ENCODE data around the gene DENND5B.

DNA sequence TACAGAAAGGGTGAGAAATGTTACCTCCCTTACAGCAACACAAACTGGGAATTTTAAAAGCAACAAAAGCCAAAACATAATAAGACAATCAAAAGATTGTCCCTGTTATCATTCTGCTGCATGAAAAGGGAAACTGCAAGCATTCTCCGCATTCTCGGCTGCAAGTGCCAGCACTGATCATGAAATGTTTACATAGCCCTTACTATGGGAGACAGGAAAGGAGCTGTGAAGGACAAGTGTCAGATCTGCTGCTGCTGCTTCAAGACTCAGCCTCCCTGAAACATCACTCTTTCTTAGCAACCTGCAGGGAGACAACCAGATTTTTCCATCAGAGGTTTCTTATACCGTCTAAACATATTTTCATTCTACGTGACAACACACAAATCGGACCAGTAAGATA, 20.1 kb downstream of the DENND5B start:
- TF ChIP-seq, protein P1, sequence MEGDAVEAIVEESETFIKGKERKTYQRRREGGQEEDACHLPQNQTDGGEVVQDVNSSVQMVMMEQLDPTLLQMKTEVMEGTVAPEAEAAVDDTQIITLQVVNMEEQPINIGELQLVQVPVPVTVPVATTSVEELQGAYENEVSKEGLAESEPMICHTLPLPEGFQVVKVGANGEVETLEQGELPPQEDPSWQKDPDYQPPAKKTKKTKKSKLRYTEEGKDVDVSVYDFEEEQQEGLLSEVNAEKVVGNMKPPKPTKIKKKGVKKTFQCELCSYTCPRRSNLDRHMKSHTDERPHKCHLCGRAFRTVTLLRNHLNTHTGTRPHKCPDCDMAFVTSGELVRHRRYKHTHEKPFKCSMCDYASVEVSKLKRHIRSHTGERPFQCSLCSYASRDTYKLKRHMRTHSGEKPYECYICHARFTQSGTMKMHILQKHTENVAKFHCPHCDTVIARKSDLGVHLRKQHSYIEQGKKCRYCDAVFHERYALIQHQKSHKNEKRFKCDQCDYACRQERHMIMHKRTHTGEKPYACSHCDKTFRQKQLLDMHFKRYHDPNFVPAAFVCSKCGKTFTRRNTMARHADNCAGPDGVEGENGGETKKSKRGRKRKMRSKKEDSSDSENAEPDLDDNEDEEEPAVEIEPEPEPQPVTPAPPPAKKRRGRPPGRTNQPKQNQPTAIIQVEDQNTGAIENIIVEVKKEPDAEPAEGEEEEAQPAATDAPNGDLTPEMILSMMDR (conservative IDR thresholded peaks at IDR 0.05) = no peak
- TF ChIP-seq EZH2 (IDR thresholded peaks at IDR 0.05; ENCODE audit: low read depth) = no peak
